Tibial nerve (tissue), 4 donors: Measurements from ENCODE around the gene NR3C1. TPM values are rescaled to one million over a fixed set of nuclear protein-coding genes. Genes with fewer than 3 reads are reported as not detected.

Source experiments
- DNase-seq, 2 donors: peaks; one replicate each; pipeline ENCODE4 v3.0.0-alpha.2; 2019; ENCODE audit warnings: low spot score in 2 of 2
- H3K27ac ChIP-seq, 4 donors: fragments of 200-600 bp; sonication (generic) in 3 of 4; one replicate each; pipeline ENCODE4 v1.5.1; 2017 to 2019; ENCODE audit warnings: mild to moderate bottlenecking in 1 of 4
- H3K27me3 ChIP-seq, 2 donors: fragments of 200-600 bp; sonication (generic) in 1 of 2; one replicate each; pipeline versions ENCODE4 v1.5.1 to v1.6.0; 2017 to 2019
- H3K36me3 ChIP-seq, 3 donors: fragments of 200-600 bp; sonication (generic); one replicate each; pipeline ENCODE4 v1.5.1; 2018 to 2019
- H3K4me1 ChIP-seq, 4 donors: fragments of 200-600 bp; sonication (generic) in 3 of 4; one replicate each; pipeline ENCODE4 v1.5.1; 2017 to 2019
- H3K4me3 ChIP-seq, 4 donors: fragments of 200-600 bp; sonication (generic) in 3 of 4; one replicate each; pipeline ENCODE4 v1.5.1; 2017 to 2019; ENCODE audit warnings: mild to moderate bottlenecking in 1 of 4, moderate library complexity in 1 of 4
- H3K9me3 ChIP-seq, 4 donors: fragments of 200-600 bp; sonication (generic) in 3 of 4; one replicate each; pipeline ENCODE4 v1.5.1; 2017 to 2019
- EP300 ChIP-seq, 2 donors: sonication (generic); formaldehyde crosslinking; IDR thresholded peaks; one replicate each; pipeline ENCODE4 v1.6.1; 2017; ENCODE audit warnings: antibody characterized with exemption in 2 of 2, mild to moderate bottlenecking in 1 of 2
- POLR2A ChIP-seq, 2 donors: fragments of 450-650 bp; IDR thresholded peaks; one replicate each; pipeline ENCODE4 v1.6.1; 2017; ENCODE audit warnings: antibody characterized with exemption in 2 of 2, mild to moderate bottlenecking in 2 of 2, moderate library complexity in 2 of 2
- WGBS, 2 donors: methylation state at CpG; one replicate each; pipeline ENCODE4 v1.1.5; 2018; 5-methylcytosine and 5-hydroxymethylcytosine counted together
- total RNA-seq, 4 donors: library from RNA; depleted of rRNA; stranded (reverse); fragments of >200 nt; gene quantifications; one replicate each; pipeline ENCODE4 v1.1.0, GENCODE V29; 2016
- TF ChIP-seq, protein P1 (sequence below), 5 experiments: fragments of 200-600 bp in 3 of 5; fragments of 450-650 bp in 2 of 5; sonication (generic) in 3 of 5; IDR thresholded peaks; one replicate each; pipeline ENCODE4 v1.5.1; 2016 to 2019; ENCODE audit warnings: antibody characterized with exemption in 5 of 5, mild to moderate bottlenecking in 3 of 5, moderate library complexity in 2 of 5

Gene NR3C1
- total RNA-seq, 4 donors from 2014 or later = 47.1 to 86.2 (median 75.8) TPM

DNA sequence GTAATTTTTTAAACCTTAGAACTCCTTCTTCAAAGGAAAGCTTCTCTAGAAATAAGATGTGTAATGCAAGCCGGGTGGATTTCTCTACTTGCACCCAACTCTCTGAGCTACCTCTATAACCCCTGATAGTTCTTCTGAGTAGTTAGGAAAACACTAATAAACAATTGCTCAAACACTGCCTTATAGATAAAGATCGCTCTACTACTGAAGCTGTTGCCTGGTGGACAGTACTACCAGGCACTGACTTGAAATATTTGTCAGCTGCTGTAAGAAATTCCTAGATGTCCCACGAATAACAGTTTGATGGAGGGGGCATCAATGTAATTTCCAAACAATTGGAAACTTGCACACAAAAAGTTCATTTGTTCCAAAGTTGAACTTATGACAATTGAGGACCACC is 42.0 kb downstream of the NR3C1 start:
- Histone ChIP-seq H3K27me3 (no peaks in the 10 kb centered on the region), H3K4me3 (no peak overlapping the region), H3K27ac (peak overlapping the region in 2 of 4 donors; percentile 18 to 31), H3K36me3 (peaks cover 0 to 16% (median 0%) of the 10 kb centered on the region in 3 donors), H3K9me3 (peaks cover 0 to 29% (median 9%) of the 10 kb centered on the region in 4 donors), H3K4me1 (peaks cover 0 to 49% (median 19%) of the 10 kb centered on the region in 4 donors)
- no peak for TF ChIP-seq EP300 (IDR thresholded peaks at IDR 0.05)
- TF ChIP-seq, protein P1, sequence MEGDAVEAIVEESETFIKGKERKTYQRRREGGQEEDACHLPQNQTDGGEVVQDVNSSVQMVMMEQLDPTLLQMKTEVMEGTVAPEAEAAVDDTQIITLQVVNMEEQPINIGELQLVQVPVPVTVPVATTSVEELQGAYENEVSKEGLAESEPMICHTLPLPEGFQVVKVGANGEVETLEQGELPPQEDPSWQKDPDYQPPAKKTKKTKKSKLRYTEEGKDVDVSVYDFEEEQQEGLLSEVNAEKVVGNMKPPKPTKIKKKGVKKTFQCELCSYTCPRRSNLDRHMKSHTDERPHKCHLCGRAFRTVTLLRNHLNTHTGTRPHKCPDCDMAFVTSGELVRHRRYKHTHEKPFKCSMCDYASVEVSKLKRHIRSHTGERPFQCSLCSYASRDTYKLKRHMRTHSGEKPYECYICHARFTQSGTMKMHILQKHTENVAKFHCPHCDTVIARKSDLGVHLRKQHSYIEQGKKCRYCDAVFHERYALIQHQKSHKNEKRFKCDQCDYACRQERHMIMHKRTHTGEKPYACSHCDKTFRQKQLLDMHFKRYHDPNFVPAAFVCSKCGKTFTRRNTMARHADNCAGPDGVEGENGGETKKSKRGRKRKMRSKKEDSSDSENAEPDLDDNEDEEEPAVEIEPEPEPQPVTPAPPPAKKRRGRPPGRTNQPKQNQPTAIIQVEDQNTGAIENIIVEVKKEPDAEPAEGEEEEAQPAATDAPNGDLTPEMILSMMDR (IDR thresholded peaks at IDR 0.05) = no peak
- no peak for TF ChIP-seq POLR2A (IDR thresholded peaks at IDR 0.05)
- 62 to 66% methylated on average over 3 of the region's 3 CpGs for WGBS, 2 donors
- no peak for DNase-seq

DNA sequence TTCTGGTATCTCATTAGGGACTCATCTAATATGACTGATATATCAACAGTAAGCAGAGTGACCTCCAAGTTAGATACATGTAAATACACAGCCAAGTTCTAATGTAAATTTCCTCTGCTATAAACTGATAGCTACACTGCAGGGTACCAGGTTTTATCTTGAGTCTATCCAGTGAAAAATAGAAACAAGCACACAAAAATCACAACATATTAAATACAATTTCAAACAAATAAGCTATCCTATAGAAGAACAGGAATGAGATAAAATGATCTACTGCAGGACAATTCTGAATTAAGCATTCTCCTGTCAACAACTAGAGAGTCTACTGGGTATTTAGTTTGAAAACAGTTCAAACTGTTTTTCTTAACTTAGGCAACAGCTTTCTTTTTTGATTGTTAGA is 42.7 kb downstream of the NR3C1 start:
- no peak for DNase-seq
- Histone ChIP-seq H3K9me3 (peaks cover 0 to 29% (median 9%) of the 10 kb centered on the region in 4 donors), H3K36me3 (peaks cover 0 to 16% (median 0%) of the 10 kb centered on the region in 3 donors), H3K4me1 (peaks cover 0 to 56% (median 24%) of the 10 kb centered on the region in 4 donors), H3K27ac (peak overlapping the region in 1 of 4 donors; percentile 29), H3K27me3 (no peaks in the 10 kb centered on the region), H3K4me3 (no peak overlapping the region)
- TF ChIP-seq POLR2A (IDR thresholded peaks at IDR 0.05) (no peak), EP300 (IDR thresholded peaks at IDR 0.05) (no peak)
- TF ChIP-seq, protein P1 (IDR thresholded peaks at IDR 0.05) = no peak

DNA sequence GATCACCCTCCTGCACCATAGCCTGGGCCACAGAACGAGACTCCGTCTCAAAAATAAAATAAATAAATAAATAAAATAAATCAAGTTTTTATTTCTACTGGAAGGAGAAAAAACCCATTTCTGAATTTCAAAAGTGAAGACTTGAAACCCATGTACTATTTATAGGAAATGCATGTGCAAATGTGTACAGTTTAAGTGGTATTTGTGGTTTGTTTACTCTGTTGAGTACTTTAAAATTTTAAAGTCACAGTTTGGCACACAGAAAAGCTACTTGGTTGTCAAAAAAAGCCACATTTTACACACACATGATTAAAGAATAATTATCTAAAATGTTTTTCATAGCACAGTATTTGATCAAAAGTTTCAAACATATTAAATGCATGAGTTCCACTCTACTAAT is 43.6 kb downstream of the NR3C1 start:
- no peak overlapping the region for H3K4me3 ChIP-seq
- WGBS, 2 donors = 77 to 82% methylated on average over 2 of the region's 2 CpGs
- H3K4me1 ChIP-seq = peaks cover 0 to 65% (median 32%) of the 10 kb centered on the region in 4 donors

DNA sequence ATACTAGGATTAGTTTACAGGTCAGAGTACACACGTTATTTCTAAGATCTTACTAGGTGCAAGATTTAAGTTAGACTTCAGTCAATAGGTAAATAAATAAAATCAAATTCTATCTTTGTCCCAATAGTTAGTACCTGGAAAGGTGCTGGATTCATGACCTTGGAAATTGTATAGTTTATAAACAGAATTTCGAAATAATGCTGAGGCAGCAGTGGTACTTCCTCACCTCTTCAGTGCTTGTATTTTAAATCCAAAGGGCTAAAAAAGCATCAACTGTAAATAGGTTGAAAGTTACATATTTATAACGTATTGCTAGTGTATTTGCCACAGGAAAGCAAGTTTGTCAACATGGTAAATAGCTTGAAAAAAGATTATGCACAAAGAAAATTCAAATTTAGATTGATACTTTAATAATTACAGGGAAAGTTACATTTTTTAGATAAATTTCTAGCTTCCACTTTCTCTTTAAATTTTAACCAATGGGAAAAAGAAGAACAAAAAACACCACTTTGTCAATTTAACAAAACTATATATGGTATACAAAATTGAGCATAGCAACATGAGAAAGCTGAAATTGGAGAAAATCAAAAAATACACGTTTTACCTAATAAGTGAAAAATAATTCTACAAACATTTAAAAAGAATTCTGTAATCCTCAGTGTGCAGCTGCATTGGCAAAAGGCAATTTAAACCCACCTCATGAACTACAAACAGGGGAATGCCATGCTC is 46.5 kb downstream of the NR3C1 start:
- DNase-seq = no peak
- Histone ChIP-seq H3K27me3 (no peaks in the 10 kb centered on the region), H3K4me1 (peaks cover 0 to 93% (median 54%) of the 10 kb centered on the region in 4 donors), H3K9me3 (no peaks in the 10 kb centered on the region), H3K27ac (peak overlapping the region in 2 of 4 donors; percentile 74 to 87), H3K4me3 (no peak overlapping the region), H3K36me3 (no peaks in the 10 kb centered on the region)
- TF ChIP-seq EP300 (IDR thresholded peaks at IDR 0.05) (no peak), POLR2A (IDR thresholded peaks at IDR 0.05) (no peak)
- TF ChIP-seq, protein P1 (IDR thresholded peaks at IDR 0.05) = no peak
- 66 to 72% methylated on average over 4 of the region's 4 CpGs for WGBS, 2 donors

More for the DNA sequence above, 43.6 kb downstream of the NR3C1 start:
- Histone ChIP-seq H3K27me3 (no peaks in the 10 kb centered on the region), H3K36me3 (peaks cover 0 to 12% (median 0%) of the 10 kb centered on the region in 3 donors), H3K27ac (peak overlapping the region in 1 of 4 donors; percentile 23), H3K9me3 (peaks cover 0 to 24% (median 8%) of the 10 kb centered on the region in 4 donors)
- no peak for DNase-seq
- TF ChIP-seq, protein P1 (IDR thresholded peaks at IDR 0.05) = no peak
- TF ChIP-seq POLR2A (IDR thresholded peaks at IDR 0.05) = no peak
- no peak for TF ChIP-seq EP300 (IDR thresholded peaks at IDR 0.05)

DNA sequence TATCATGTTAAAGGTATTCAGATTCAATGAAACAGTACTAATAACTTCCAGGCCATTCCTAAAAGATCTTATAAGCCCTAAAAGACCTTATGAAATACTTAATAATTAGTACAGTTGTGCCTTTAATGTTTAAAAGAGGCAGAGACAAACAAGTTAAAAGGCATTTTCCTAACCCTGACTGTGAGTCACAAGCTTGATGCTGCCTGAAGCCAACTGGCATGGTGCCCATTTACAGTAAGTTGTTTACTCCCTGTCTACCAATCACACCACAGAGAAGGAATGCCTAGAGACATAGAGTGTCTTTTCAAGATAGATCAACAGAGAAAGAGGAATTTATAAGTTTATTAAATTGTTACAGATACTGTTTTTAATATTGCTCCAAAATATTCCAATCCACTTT is 47.8 kb downstream of the NR3C1 start:
- no peaks in the 10 kb centered on the region for H3K27me3 ChIP-seq
- H3K9me3 ChIP-seq = no peaks in the 10 kb centered on the region
- no peaks in the 10 kb centered on the region for H3K36me3 ChIP-seq
- DNase-seq = peak; percentile 22 to 77
- peak overlapping the region; percentile 23 to 87 (median 60) for H3K27ac ChIP-seq
- TF ChIP-seq, protein P1 (IDR thresholded peaks at IDR 0.05) = no peak
- peak in 1 of 2 donors; percentile 76 for TF ChIP-seq EP300 (IDR thresholded peaks at IDR 0.05)
- no peak for TF ChIP-seq POLR2A (IDR thresholded peaks at IDR 0.05)
- peaks cover 0 to 93% (median 54%) of the 10 kb centered on the region in 4 donors for H3K4me1 ChIP-seq
- peak overlapping the region in 1 of 4 donors; percentile 4 for H3K4me3 ChIP-seq
